ENCODE results near the gene CYLD. TPM values are rescaled to one million over a fixed set of nuclear protein-coding genes. Genes with fewer than 3 reads are reported as not detected.

CYLD gene
- 10 to 100 TPM; 13.0 to 30.3 (median 18.3) TPM for total RNA-seq
- 10 to 100 TPM in 1 of 2 donors, 1 to 10 TPM in 1; 6.2 to 10.5 TPM for polyA plus RNA-seq

DNA sequence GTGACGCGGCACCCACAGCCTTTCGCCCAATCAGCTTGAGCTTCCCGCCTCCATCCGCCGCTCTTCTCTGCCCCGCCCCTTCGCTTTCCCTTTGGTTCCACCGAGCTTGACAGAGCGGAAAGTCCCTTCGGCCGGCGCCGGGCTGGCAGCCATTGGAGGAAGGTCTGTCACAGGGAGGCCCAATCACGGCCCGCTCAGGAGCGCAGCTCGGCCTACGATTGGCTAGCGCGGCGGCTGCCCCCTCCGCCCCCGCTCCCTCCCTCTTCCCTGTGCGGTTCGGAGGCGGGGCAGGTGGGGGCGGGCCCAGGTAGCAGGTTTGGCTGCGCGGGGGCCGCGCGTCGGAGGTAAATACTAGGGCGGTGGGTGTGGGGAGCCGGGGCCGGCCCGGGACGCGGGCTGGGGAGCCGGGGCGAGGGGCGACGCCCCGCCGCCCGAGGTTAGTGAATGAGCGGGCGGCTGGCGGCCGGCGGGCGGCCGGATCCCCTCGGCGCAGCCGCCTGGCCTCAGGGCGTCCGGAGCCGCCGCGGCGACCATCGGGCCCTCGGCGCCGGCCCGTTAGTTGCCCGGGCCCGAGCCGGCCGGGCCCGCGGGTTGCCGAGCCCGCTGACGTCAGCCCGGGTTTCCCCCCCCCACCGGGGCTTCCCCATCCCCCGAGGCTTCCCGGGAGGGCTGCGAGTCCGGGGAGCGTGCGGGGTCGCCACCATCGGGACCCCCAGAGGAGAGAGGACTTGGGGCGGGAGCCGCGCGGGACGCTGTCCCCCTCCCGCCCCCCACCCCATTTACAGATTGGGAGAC, at the start of gene CYLD:
Gene CYLD, plus strand, starts transcription at position 306 of the 795 bp plus-strand sequence. CDS start 7,613 bp downstream, outside the sequence.
- H3K27ac ChIP-seq, result peak within 1 kb of the TSS; percentile 55 to 86 (median 73)
- ATAC-seq (peak; percentile 94 to 99 (median 96)), FAIRE-seq (peak; percentile 98), DNase-seq (peak; percentile 98 to 100 (median 100))
- WGBS, 2 donors, result 0 to 1% methylated on average over 30 to 93 of the region's 93 CpGs
- peak within 1 kb of the TSS; percentile 84 to 96 (median 89) for H3K4me3 ChIP-seq
- no peaks in the 10 kb centered on the region for H3K9me3 ChIP-seq
- H3K4me1 ChIP-seq, result peaks cover 0 to 20% (median 0%) of the 10 kb centered on the region in 3 donors
- intact Hi-C loops (cut with DNase I), result no loop called here
- TF ChIP-seq, protein P1, sequence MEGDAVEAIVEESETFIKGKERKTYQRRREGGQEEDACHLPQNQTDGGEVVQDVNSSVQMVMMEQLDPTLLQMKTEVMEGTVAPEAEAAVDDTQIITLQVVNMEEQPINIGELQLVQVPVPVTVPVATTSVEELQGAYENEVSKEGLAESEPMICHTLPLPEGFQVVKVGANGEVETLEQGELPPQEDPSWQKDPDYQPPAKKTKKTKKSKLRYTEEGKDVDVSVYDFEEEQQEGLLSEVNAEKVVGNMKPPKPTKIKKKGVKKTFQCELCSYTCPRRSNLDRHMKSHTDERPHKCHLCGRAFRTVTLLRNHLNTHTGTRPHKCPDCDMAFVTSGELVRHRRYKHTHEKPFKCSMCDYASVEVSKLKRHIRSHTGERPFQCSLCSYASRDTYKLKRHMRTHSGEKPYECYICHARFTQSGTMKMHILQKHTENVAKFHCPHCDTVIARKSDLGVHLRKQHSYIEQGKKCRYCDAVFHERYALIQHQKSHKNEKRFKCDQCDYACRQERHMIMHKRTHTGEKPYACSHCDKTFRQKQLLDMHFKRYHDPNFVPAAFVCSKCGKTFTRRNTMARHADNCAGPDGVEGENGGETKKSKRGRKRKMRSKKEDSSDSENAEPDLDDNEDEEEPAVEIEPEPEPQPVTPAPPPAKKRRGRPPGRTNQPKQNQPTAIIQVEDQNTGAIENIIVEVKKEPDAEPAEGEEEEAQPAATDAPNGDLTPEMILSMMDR (IDR thresholded peaks at IDR 0.05), result no peak
- H3K36me3 ChIP-seq, result no peaks in the 10 kb centered on the region
- no peaks in the 10 kb centered on the region for H3K27me3 ChIP-seq

DNA sequence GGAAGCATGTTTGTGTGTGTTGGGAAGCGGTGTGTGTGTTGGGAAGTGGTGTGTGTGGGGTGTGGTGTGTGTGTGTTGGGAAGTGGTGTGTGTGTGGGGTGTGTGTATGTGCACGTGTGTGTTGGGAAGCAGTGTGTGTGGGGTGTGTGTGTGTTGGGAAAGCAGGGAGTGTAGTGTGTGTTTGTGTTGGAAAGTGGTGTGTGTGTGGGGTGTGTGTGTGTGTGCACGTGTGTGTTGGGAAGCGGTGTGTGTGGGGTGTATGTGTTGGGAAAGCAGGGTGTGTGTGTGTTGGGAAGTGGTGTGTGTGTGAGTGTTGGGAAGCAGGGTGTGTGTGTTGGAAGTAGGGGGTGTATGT, 49.3 kb upstream of the CYLD start:
- Histone ChIP-seq H3K27ac (no peak overlapping the region), H3K36me3 (no peaks in the 10 kb centered on the region), H3K4me1 (peaks cover 0 to 4% (median 0%) of the 10 kb centered on the region in 3 donors), H3K9me3 (no peaks in the 10 kb centered on the region), H3K4me3 (no peak overlapping the region), H3K27me3 (no peaks in the 10 kb centered on the region)
- ATAC-seq (no peak), DNase-seq (no peak), FAIRE-seq (no peak)
- TF ChIP-seq, protein P1 (IDR thresholded peaks at IDR 0.05), result no peak
- WGBS, 2 donors, result 81 to 85% methylated on average over 4 of the region's 4 CpGs
- intact Hi-C loops (cut with DNase I), result no loop called here

DNA sequence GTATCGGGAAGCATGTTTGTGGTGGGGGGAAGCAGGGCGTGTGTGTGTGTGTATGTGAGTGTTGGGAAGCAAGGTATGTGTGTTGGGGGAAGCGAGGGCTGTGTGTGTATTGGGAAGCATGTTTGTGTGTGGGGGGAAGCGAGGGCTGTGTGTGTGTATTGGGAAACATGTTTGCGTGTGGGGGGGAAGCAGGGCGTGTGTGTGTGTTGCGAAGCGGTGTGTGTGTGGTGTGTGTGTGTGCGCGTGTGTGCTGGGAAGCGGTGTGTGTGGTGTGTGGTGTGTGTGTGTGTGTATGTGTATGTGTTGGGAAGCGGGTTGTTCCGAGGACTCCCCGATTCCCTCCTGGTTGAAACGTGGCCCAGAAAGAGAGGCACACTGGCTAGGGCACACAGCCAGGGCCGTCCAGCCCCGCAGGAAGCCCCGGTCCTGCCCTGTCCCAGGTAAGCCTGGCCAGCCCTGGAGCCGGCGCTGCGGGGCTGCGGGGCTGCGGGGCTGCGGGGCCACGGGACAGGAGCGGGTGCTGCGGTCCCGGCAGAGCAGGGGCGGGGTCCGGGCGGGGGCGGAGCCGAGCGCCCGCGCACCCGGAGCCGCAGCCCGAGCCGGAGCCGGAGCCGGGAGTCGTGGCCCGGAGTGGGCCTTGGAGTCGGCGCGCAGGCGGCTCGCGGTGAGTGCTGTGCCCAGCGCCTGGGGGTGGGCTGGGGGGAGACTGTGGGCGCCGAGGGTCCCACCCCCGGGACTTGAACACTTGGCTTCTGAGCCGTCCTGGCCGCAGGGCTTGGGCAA, 48.7 kb upstream of the CYLD start, which contains the start of gene NOD2:
Gene NOD2, plus strand, starts transcription at position 608 of the 783 bp plus-strand sequence. CDS start 5,890 bp downstream, outside the sequence.
- Histone ChIP-seq H3K27me3 (no peaks in the 10 kb centered on the region), H3K4me3 (peak within 1 kb of the TSS in 2 of 4 donors; percentile 35 to 50), H3K27ac (no peak within 1 kb of the TSS), H3K9me3 (no peaks in the 10 kb centered on the region), H3K4me1 (peaks cover 0 to 5% (median 0%) of the 10 kb centered on the region in 3 donors), H3K36me3 (no peaks in the 10 kb centered on the region)
- 16 to 17% methylated on average over 51 to 56 of the region's 56 CpGs for WGBS, 2 donors
- ATAC-seq, result peak; percentile 43 to 69 (median 52)
- TF ChIP-seq, protein P1 (IDR thresholded peaks at IDR 0.05), result no peak
- no peak for FAIRE-seq
- intact Hi-C loops (cut with DNase I), result no loop called here
- peak in 3 of 6 donors; percentile 48 to 76 (median 69) for DNase-seq

DNA sequence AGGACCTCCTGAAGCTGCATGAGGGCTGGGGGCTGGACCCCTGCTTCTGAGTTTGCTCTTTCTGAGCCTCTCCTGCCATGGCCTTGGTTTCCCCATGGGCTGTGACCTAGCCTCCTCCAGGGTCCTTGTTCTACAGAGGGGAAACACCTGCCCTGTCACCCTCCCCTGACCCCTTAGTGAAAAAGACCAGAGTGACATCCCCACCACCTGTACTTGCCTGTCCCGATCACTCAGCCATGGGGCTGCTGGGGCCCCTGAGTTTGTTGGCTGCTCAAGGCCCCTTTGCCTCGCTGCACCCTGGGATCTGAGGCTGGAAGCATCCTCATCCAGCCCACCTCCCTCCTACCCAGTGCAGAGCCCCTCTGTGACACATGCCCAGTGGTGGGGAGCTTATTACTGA, 47.7 kb upstream of the CYLD start:
- DNase-seq (peak in 1 of 6 donors; percentile 37), ATAC-seq (no peak), FAIRE-seq (no peak)
- intact Hi-C loops (cut with DNase I), result no loop called here
- Histone ChIP-seq H3K9me3 (no peaks in the 10 kb centered on the region), H3K27ac (no peak overlapping the region), H3K4me3 (peak overlapping the region in 1 of 4 donors; percentile 50), H3K27me3 (no peaks in the 10 kb centered on the region), H3K36me3 (no peaks in the 10 kb centered on the region), H3K4me1 (peaks cover 0 to 5% (median 0%) of the 10 kb centered on the region in 3 donors)
- WGBS, 2 donors, result 88 to 99% methylated on average over 2 of the region's 2 CpGs
- TF ChIP-seq, protein P1 (IDR thresholded peaks at IDR 0.05), result no peak
